PC-3 (cell line): ENCODE measurements around the gene ALG5.

Experiments
- CTCF ChIP-seq: fragments of 300-600 bp; sonication (generic); conservative IDR thresholded peaks from 2 replicates; pipeline ENCODE4 v1.5.1; 2017; ENCODE audit warnings: antibody characterized with exemption, low read depth, mild to moderate bottlenecking, low read length
- EZH2 ChIP-seq: fragments of 300-600 bp; sonication (generic); IDR thresholded peaks from one replicate; pipeline ENCODE4 v1.6.1; 2017; ENCODE audit warnings: antibody characterized with exemption, mild to moderate bottlenecking, low read length; ENCODE audit not compliant: unreplicated experiment
- EZH2phosphoT487 ChIP-seq: fragments of 300-600 bp; sonication (generic); IDR thresholded peaks from 2 replicates; pipeline ENCODE4 v1.6.1; 2018; ENCODE audit warnings: mild to moderate bottlenecking, antibody characterized with exemption, low read length, borderline replicate concordance

GRCh38 chr13:36945078-36945477, 54.1 kb downstream of the ALG5 start:
- TF ChIP-seq EZH2 (no peak), CTCF (no peak), EZH2phosphoT487 (no peak)
